Smooth muscle cell (in vitro differentiated cells): ENCODE results near the gene GAB1. TPM values are rescaled to one million over a fixed set of nuclear protein-coding genes. Genes with fewer than 3 reads are reported as not detected.

Source experiments
- DNase-seq: peaks from one replicate; lab custom pipeline; 2025; ENCODE audit not compliant: unreplicated experiment; lab: John Stamatoyannopoulos, UW
- H2AFZ ChIP-seq: fragments of 200-600 bp; sonication (generic); 2 replicates; pipeline ENCODE4 v1.6.0; 2016; ENCODE audit warnings: antibody characterized with exemption, low read depth, mild to moderate bottlenecking
- H3F3A ChIP-seq: fragments of 200-600 bp; sonication (generic); 2 replicates; pipeline ENCODE4 v1.6.0; 2017; ENCODE audit warnings: antibody characterized with exemption, low read depth
- H3K27ac ChIP-seq: fragments of 200-600 bp; sonication (generic); 2 replicates; pipeline ENCODE4 v1.5.1; 2016; ENCODE audit warnings: low read depth, mild to moderate bottlenecking
- H3K27me3 ChIP-seq: fragments of 200-600 bp; sonication (generic); 2 replicates; pipeline ENCODE4 v1.6.1; 2016; ENCODE audit warnings: low read depth, mild to moderate bottlenecking
- H3K36me3 ChIP-seq: fragments of 200-600 bp; sonication (generic); 2 replicates; pipeline ENCODE4 v1.5.1; 2016; ENCODE audit warnings: low read depth
- H3K4me1 ChIP-seq: fragments of 200-600 bp; sonication (generic); 2 replicates; pipeline ENCODE4 v1.5.1; 2016; ENCODE audit warnings: low read depth
- H3K4me2 ChIP-seq: fragments of 200-600 bp; sonication (generic); 2 replicates; pipeline ENCODE4 v1.6.0; 2016; ENCODE audit warnings: mild to moderate bottlenecking
- H3K4me3 ChIP-seq: fragments of 200-600 bp; sonication (generic); 2 replicates; pipeline ENCODE4 v1.5.1; 2016; ENCODE audit warnings: mild to moderate bottlenecking
- H3K79me2 ChIP-seq: fragments of 200-600 bp; sonication (generic); 2 replicates; pipeline ENCODE4 v1.6.0; 2016; ENCODE audit warnings: low read depth, mild to moderate bottlenecking
- H3K9ac ChIP-seq: fragments of 200-600 bp; sonication (generic); 2 replicates; pipeline ENCODE4 v1.6.0; 2016; ENCODE audit warnings: low read depth
- H3K9me3 ChIP-seq: fragments of 200-600 bp; sonication (generic); replicated peaks from 2 replicates; pipeline ENCODE4 v1.5.1; 2016; ENCODE audit warnings: low read depth
- H4K20me1 ChIP-seq: fragments of 200-600 bp; sonication (generic); 2 replicates; pipeline ENCODE4 v1.6.0; 2016; ENCODE audit warnings: low read depth
- WGBS: methylation state at CpG from one replicate; pipeline ENCODE4 v1.1.7; 2016; ENCODE audit warnings: low lambda C conversion rate; 5-methylcytosine and 5-hydroxymethylcytosine counted together
- polyA plus RNA-seq: library from polyadenylated mRNA; unstranded; fragments of >200 nt; fragmentation: Nextera tagmentation; extraction: Ambion mirVana; gene quantifications from 2 replicates; pipeline ENCODE4 v1.2.1, GENCODE V29; 2016
- total RNA-seq: library from RNA; depleted of rRNA; stranded (reverse); fragments of >200 nt; gene quantifications from 2 replicates; pipeline ENCODE4 v1.2.3, GENCODE V29; 2014
- TF ChIP-seq, protein P1 (sequence below): fragments of 200-600 bp; sonication (generic); IDR thresholded peaks from 2 replicates; pipeline ENCODE4 v1.5.1; 2017; ENCODE audit warnings: borderline replicate concordance, mild to moderate bottlenecking, antibody characterized with exemption; ENCODE audit not compliant: insufficient read depth, poor library complexity, severe bottlenecking

GAB1 gene
- total and polyA plus RNA-seq, 2 experiments from 2014 or later, result 0.50 to 22.5 TPM

DNA sequence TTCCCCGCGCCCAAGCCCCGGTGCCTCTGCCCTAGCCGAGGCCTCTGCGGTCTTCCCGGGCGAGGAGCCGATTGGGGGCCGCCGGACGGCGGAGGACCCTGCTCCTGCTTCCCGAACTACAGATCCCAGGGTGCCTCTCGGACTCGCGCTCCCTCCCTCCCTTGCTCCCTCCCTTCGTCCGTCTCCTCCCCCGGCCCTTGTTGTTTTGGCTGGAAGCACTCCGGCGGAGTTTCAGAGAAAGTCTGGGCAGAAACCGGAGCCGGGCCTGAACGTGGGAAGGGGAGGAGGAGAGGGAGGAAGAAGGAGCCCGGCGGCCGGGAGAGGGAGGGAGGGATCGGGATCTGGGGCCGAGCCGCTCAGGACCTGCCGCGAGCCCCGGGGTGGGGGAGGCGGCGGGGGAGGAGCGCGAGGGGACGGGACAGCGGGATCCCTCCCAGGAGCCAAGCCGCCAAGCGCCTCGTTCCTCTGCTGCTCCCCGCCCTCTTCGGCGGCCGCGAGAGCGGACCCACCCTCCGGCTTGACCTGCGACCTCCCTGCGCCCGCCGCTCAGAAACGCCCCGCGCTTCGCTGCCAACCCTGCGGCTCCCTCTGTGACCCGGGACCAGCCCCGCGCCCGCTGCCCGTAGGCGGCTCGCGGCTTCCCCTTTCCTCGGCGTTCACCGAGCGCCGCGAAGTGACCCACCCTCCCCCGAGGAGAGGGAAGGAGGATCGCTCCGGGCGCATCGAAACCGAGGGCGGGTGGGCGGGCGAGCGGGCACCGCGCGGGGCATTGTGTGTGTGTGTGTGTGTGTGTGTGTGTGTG, 496 bp upstream of the GAB1 start:
- TF ChIP-seq, protein P1, sequence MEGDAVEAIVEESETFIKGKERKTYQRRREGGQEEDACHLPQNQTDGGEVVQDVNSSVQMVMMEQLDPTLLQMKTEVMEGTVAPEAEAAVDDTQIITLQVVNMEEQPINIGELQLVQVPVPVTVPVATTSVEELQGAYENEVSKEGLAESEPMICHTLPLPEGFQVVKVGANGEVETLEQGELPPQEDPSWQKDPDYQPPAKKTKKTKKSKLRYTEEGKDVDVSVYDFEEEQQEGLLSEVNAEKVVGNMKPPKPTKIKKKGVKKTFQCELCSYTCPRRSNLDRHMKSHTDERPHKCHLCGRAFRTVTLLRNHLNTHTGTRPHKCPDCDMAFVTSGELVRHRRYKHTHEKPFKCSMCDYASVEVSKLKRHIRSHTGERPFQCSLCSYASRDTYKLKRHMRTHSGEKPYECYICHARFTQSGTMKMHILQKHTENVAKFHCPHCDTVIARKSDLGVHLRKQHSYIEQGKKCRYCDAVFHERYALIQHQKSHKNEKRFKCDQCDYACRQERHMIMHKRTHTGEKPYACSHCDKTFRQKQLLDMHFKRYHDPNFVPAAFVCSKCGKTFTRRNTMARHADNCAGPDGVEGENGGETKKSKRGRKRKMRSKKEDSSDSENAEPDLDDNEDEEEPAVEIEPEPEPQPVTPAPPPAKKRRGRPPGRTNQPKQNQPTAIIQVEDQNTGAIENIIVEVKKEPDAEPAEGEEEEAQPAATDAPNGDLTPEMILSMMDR, result no peak
- WGBS, result 2% methylated on average over 44 of the region's 85 CpGs
- H2AFZ ChIP-seq, result peak overlapping the region; percentile 97

DNA sequence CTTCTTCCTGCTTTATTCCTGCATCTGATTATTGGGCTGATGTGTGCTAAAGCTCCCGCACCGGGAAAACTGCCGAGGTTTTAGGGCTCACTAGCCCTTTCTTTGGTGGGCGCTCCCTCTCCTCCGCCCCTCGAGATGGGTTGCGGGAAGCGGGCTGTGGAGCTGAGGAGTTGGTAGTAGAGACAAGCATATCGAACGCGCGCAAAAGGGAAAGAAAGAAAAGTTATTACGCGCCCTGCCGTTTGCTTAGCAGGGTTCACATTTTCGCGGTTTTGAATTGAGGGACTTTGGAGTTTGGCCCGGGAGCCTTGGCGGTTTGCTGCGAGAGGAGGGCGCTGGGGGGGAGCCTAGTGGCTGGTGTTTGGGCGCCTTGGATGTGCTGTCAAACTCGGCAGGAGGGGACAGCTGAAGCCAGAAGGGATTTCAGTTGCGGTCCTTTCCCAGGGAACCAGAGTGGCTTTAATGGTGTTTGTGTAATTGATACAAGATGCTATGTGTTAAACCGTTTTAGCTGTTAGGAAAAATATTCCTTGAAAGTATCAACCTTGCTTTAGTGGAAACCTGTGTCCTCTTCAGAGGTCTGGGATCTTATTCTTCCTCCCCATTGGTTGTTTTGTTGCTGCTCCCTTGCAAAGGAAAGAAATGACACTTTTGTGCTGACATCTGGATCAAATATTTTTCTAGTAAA, 1.1 kb downstream of the GAB1 start:
- under 1% methylated on average over 25 of the region's 25 CpGs for WGBS
- DNase-seq, result no peak

More for the DNA sequence above, 496 bp upstream of the GAB1 start:
- DNase-seq, result peak; percentile 92
- H3K27me3 ChIP-seq, result no peaks in the 10 kb centered on the region
- H3K36me3 ChIP-seq, result no peaks in the 10 kb centered on the region
- H3K4me1 ChIP-seq, result peaks cover 9% of the 10 kb centered on the region
- peaks cover 40% of the 10 kb centered on the region for H4K20me1 ChIP-seq
- peak overlapping the region; percentile 96 for H3K4me3 ChIP-seq
- no peaks in the 10 kb centered on the region for H3F3A ChIP-seq
- H3K79me2 ChIP-seq, result peaks cover 37% of the 10 kb centered on the region
- H3K9me3 ChIP-seq, result no peaks in the 10 kb centered on the region
- peak overlapping the region; percentile 68 for H3K9ac ChIP-seq
- peak overlapping the region; percentile 92 for H3K4me2 ChIP-seq
- peak overlapping the region; percentile 84 for H3K27ac ChIP-seq

DNA sequence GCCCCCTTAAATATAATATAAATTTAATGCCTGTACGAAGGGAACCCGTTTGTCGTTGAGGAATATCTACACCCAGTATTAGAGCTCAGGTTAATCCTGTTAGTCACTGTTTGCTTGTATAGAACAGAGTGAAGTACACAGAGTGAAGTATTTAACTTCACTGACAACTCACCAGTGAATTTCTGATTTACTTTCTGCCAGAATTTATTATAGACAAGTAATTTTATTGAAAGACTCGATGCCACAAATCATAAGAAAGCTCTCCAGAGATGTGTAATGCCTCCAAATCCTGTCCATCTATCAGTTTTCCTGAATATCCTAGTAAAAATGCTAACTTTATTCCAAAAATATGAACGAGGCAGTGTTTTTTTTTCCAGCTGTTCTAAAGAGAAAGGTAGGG, 1.6 kb downstream of the GAB1 start:
- no peaks in the 10 kb centered on the region for H3K36me3 ChIP-seq
- H2AFZ ChIP-seq, result no peak overlapping the region
- H3K27me3 ChIP-seq, result no peaks in the 10 kb centered on the region
- no peak overlapping the region for H3K27ac ChIP-seq
- WGBS, result 87% methylated on average over 5 of the region's 5 CpGs
- TF ChIP-seq, protein P1, result no peak
- peaks cover 49% of the 10 kb centered on the region for H4K20me1 ChIP-seq
- peak overlapping the region; percentile 96 for H3K4me3 ChIP-seq
- no peaks in the 10 kb centered on the region for H3F3A ChIP-seq
- H3K9ac ChIP-seq, result no peak overlapping the region
- no peak for DNase-seq
- peak overlapping the region; percentile 92 for H3K4me2 ChIP-seq
- peaks cover 57% of the 10 kb centered on the region for H3K79me2 ChIP-seq
- no peaks in the 10 kb centered on the region for H3K9me3 ChIP-seq
- H3K4me1 ChIP-seq, result peaks cover 9% of the 10 kb centered on the region

More for the DNA sequence above, 1.1 kb downstream of the GAB1 start:
- H3K4me3 ChIP-seq, result peak overlapping the region; percentile 96
- H3K9me3 ChIP-seq, result no peaks in the 10 kb centered on the region
- no peak overlapping the region for H3K27ac ChIP-seq
- no peaks in the 10 kb centered on the region for H3F3A ChIP-seq
- H2AFZ ChIP-seq, result peak overlapping the region; percentile 87
- no peaks in the 10 kb centered on the region for H3K27me3 ChIP-seq
- peaks cover 9% of the 10 kb centered on the region for H3K4me1 ChIP-seq
- peaks cover 49% of the 10 kb centered on the region for H4K20me1 ChIP-seq
- peak overlapping the region; percentile 92 for H3K4me2 ChIP-seq
- H3K36me3 ChIP-seq, result no peaks in the 10 kb centered on the region
- TF ChIP-seq, protein P1, result no peak
- peaks cover 51% of the 10 kb centered on the region for H3K79me2 ChIP-seq
- peak overlapping the region; percentile 68 for H3K9ac ChIP-seq
